ENCODE measurements around the gene CLDN22. TPM values are rescaled to one million over a fixed set of nuclear protein-coding genes. Genes with fewer than 3 reads are reported as not detected.

Gene CLDN22
- total and polyA plus RNA-seq, 12 donors = not detected

GRCh38 chr4:183358215-183358755 lies 38.2 kb upstream of the CLDN22 start:
- intact Hi-C loops (cut with DNase I) = no loop called here
- 84 to 87% (median 85%) methylated on average over 13 of the region's 13 CpGs for WGBS, 4 donors
- H3K27me3 ChIP-seq = peaks cover 30% of the 10 kb centered on the region

GRCh38 chr4:183356931-183357675 lies 37.0 kb upstream of the CLDN22 start:
- Histone ChIP-seq H3K4me1 (replicated peaks in 1 of 2) (peaks cover 0 to 9% of the 10 kb centered on the region in 2 donors), H3K9me3 (replicated peaks in 1 of 3) (no peaks in the 10 kb centered on the region), H3K4me3 (no peak overlapping the region), H3K27me3 (peaks cover 38% of the 10 kb centered on the region), H3K36me3 (replicated peaks in 1 of 2) (no peaks in the 10 kb centered on the region), H3K27ac (no peak overlapping the region)
- intact Hi-C loops (cut with DNase I) = no loop called here
- WGBS, 4 donors = 82 to 92% (median 85%) methylated on average over 17 to 20 of the region's 20 CpGs
- TF ChIP-seq POLR2A (IDR thresholded peaks at IDR 0.05) (no peak), CTCF (IDR thresholded peaks at IDR 0.05) (no peak)
- peak in 1 of 7 donors; percentile 23 for DNase-seq

More at GRCh38 chr4:183358215-183358755, 38.2 kb upstream of the CLDN22 start:
- H3K27ac ChIP-seq = no peak overlapping the region
- DNase-seq = peak in 1 of 7 donors; percentile 18
- H3K9me3 ChIP-seq (replicated peaks in 1 of 3) = no peaks in the 10 kb centered on the region
- no peak for TF ChIP-seq CTCF (IDR thresholded peaks at IDR 0.05)
- TF ChIP-seq POLR2A (IDR thresholded peaks at IDR 0.05) = no peak
- H3K4me1 ChIP-seq (replicated peaks in 1 of 2) = peaks cover 0 to 9% of the 10 kb centered on the region in 2 donors
- H3K36me3 ChIP-seq (replicated peaks in 1 of 2) = no peaks in the 10 kb centered on the region
- no peak overlapping the region for H3K4me3 ChIP-seq

DNA sequence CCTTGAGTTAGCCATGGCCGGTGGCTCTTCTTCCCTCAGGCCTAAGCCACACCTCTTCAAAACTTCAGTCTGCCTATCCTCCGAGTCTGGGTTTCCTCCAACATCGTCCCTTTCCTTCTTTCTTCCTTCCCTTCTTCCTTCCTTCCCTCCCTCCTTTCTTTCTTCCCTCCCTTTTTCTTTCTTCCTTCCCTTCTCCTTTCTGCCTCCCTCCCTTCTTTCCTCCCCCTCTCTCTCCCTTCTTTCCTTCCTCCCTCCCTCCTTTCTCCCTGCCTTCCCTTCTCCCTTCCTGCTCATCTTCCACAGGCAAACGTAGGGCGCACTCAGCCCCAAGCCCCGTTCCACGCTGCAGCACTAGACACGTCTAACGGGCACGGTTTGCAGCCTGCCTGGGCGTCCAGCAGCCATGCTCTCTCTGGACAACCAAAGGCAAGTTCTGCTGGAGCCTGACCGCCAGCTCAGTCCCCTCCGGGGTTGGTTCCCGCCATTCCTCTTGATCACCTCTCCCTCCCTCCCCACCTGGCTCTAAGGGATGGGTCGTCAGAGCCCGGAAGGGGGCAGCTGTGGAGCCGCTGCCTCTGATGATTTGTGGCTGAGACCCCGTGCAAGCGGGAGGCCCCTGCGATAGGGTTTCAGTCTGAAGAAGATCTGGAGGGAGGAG lies 36.2 kb upstream of the CLDN22 start:
- intact Hi-C loops (cut with DNase I) = no loop called here
- Histone ChIP-seq H3K27me3 (peaks cover 46% of the 10 kb centered on the region), H3K36me3 (replicated peaks in 1 of 2) (no peaks in the 10 kb centered on the region), H3K4me1 (replicated peaks in 1 of 2) (peaks cover 0 to 9% of the 10 kb centered on the region in 2 donors), H3K9me3 (replicated peaks in 1 of 3) (no peaks in the 10 kb centered on the region), H3K4me3 (no peak overlapping the region), H3K27ac (no peak overlapping the region)
- peak in 2 of 7 donors; percentile 2 to 15 for DNase-seq
- no peak for TF ChIP-seq CTCF (IDR thresholded peaks at IDR 0.05)
- TF ChIP-seq POLR2A (IDR thresholded peaks at IDR 0.05) = no peak
- 69 to 78% (median 74%) methylated on average over 17 to 20 of the region's 20 CpGs for whole genome bisulfite sequencing, 4 donors

DNA sequence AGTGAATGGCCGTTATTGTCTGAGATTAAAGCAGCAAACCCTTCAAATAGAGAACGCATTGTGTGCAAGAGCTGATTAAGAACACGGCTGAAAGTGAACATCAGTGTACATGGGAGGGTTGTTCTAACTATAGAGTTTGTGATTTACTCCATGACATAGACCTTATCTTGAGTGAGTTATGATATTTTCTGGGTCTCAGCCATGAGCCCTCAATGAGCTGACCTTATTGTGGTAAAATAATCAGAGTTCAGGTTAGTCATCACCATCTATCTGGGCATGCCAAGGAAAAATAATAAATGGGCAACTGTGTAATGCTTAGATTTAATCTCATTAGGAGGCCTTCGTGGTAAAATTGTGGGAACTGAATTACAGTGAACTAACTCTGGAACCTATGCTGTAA lies 35.3 kb upstream of the CLDN22 start:
- peak in 3 of 7 donors; percentile 41 to 58 (median 52) for DNase-seq
- H3K27ac ChIP-seq = no peak overlapping the region
- peaks cover 53% of the 10 kb centered on the region for H3K27me3 ChIP-seq
- 20 to 41% (median 28%) methylated on average over 4 of the region's 4 CpGs for WGBS, 4 donors
- peaks cover 0 to 9% of the 10 kb centered on the region in 2 donors for H3K4me1 ChIP-seq (replicated peaks in 1 of 2)
- intact Hi-C loops (cut with DNase I) = no loop called here
- no peak overlapping the region for H3K4me3 ChIP-seq
- H3K36me3 ChIP-seq (replicated peaks in 1 of 2) = no peaks in the 10 kb centered on the region
- H3K9me3 ChIP-seq (replicated peaks in 1 of 3) = no peaks in the 10 kb centered on the region
- TF ChIP-seq POLR2A (IDR thresholded peaks at IDR 0.05) (no peak), CTCF (IDR thresholded peaks at IDR 0.05) (no peak)
